ENCODE results near the gene POLA2. TPM values are rescaled to one million over a fixed set of nuclear protein-coding genes. Genes with fewer than 3 reads are reported as not detected.
"Not testable (repeated sequence)": the region's sequence is repeated elsewhere in the genome, so short reads cannot be mapped to it uniquely, and the experiment has no call there.

The POLA2 gene
- total RNA-seq, 1 donor from 2014 or later, result 27.4 TPM

DNA sequence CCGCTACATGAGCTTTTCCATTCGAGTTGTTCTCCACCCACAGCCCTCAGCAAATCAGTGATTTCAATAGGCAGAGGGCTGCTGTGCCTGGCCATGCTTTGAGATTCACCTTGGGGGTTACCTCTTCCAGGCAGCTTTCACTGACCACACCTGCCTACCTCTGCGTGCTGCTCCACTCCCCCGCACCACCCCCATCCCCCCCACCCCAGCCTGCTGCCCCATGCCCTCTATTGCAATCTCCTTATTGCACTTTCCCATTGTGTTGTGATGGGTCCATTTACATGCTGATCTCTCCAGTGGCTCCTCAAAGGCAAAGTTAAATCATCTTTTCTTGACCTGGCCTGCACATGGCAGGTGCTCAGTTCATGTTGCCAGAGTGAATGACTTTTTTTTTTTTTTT lies 18.0 kb upstream of the POLA2 start:
- DNase-seq (ENCODE audit: low spot score, unreplicated experiment), result no peak
- Mint-ChIP-seq H3K4me3 (ENCODE audit: low read depth) (no peak overlapping the region), H3K27ac (peak overlapping the region; percentile 73), H3K4me1 (ENCODE audit: low read depth) (peaks cover 8% of the 10 kb centered on the region), H3K9me3 (ENCODE audit: low read depth) (peaks cover 3% of the 10 kb centered on the region), H3K36me3 (ENCODE audit: insufficient read depth) (peaks cover 4% of the 10 kb centered on the region), H3K27me3 (no peaks in the 10 kb centered on the region)
- TF ChIP-seq CTCF (IDR thresholded peaks at IDR 0.05; ENCODE audit: unreplicated experiment), result no peak

GRCh38 chr11:65245046-65245445 lies 16.7 kb upstream of the POLA2 start:
- not testable (repeated sequence) for H3K4me3 Mint-ChIP-seq (ENCODE audit: low read depth); DNase-seq (ENCODE audit: low spot score, unreplicated experiment)

GRCh38 chr11:65246506-65246905 lies 15.3 kb upstream of the POLA2 start:
- TF ChIP-seq CTCF (IDR thresholded peaks at IDR 0.05; ENCODE audit: unreplicated experiment), result no peak
- H3K36me3 Mint-ChIP-seq (ENCODE audit: insufficient read depth), result peaks cover 4% of the 10 kb centered on the region
- peaks cover 3% of the 10 kb centered on the region for H3K9me3 Mint-ChIP-seq (ENCODE audit: low read depth)
- H3K27me3 Mint-ChIP-seq, result no peaks in the 10 kb centered on the region
- peak overlapping the region; percentile 20 for H3K27ac Mint-ChIP-seq
- H3K4me1 Mint-ChIP-seq (ENCODE audit: low read depth), result peaks cover 8% of the 10 kb centered on the region
- no peak for DNase-seq (ENCODE audit: low spot score, unreplicated experiment)
- H3K4me3 Mint-ChIP-seq (ENCODE audit: low read depth), result no peak overlapping the region

More at GRCh38 chr11:65245046-65245445, 16.7 kb upstream of the POLA2 start:
- not testable (repeated sequence) for H3K27me3 Mint-ChIP-seq; H3K36me3 Mint-ChIP-seq (ENCODE audit: insufficient read depth); H3K27ac Mint-ChIP-seq; H3K4me1 Mint-ChIP-seq (ENCODE audit: low read depth); H3K9me3 Mint-ChIP-seq (ENCODE audit: low read depth)

DNA sequence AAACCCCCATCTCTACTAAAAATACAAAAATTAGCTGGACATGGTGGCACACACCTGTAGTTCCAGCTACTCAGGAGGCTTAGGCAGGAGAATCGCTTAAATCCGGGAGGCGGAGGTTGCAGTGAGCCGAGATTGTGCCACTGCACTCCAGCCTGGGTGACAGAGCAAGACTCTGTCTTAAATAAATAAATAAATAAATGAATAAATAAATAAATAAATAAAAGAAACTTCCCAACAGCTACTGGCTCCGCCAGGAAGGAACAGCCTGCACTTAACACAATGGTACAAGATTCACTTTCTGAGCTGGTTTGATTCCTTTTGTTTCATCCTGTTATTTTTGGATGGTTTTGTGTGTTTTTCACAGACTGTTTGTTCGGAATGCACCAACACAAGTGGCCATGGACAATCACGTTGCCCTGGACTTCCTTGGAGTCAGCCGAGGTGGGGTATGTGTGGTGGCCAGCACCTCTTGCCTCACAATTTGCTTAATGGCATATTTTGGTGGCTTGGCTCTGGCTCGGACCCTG lies 13.5 kb upstream of the POLA2 start:
- not testable (repeated sequence) for H3K4me1 Mint-ChIP-seq (ENCODE audit: low read depth); H3K9me3 Mint-ChIP-seq (ENCODE audit: low read depth); DNase-seq (ENCODE audit: low spot score, unreplicated experiment); H3K36me3 Mint-ChIP-seq (ENCODE audit: insufficient read depth); H3K4me3 Mint-ChIP-seq (ENCODE audit: low read depth); H3K27me3 Mint-ChIP-seq; H3K27ac Mint-ChIP-seq

GRCh38 chr11:65251476-65251875 lies 10.3 kb upstream of the POLA2 start:
- DNase-seq (ENCODE audit: low spot score, unreplicated experiment), result no peak

DNA sequence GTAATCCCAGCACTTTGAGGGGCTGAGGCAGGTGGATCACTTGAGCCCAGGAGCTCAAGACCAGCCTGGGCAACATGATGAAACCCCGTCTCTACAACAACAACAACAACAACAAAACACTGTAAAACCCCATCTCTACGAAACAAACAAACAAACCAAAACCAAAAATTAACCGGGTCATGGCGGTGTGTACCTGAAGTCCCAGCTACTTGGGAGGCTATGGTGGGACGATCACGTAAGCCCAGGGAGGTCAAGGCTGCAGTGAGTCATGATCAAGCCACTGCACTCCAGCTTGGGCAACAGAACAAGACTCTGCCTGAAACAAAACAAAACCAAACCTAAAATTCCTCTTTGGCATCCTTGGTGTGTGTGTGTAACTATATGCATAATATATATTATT lies 7.0 kb upstream of the POLA2 start:
- Mint-ChIP-seq H3K27me3 (no peaks in the 10 kb centered on the region), H3K4me3 (ENCODE audit: low read depth) (no peak overlapping the region), H3K9me3 (ENCODE audit: low read depth) (no peaks in the 10 kb centered on the region), H3K4me1 (ENCODE audit: low read depth) (no peaks in the 10 kb centered on the region), H3K27ac (peak overlapping the region; percentile 23), H3K36me3 (ENCODE audit: insufficient read depth) (no peaks in the 10 kb centered on the region)
- no peak for DNase-seq (ENCODE audit: low spot score, unreplicated experiment)
- no peak for TF ChIP-seq CTCF (IDR thresholded peaks at IDR 0.05; ENCODE audit: unreplicated experiment)

More at GRCh38 chr11:65251476-65251875, 10.3 kb upstream of the POLA2 start:
- Mint-ChIP-seq H3K27me3 (no peaks in the 10 kb centered on the region), H3K27ac (no peak overlapping the region), H3K4me1 (ENCODE audit: low read depth) (peaks cover 2% of the 10 kb centered on the region), H3K36me3 (ENCODE audit: insufficient read depth) (no peaks in the 10 kb centered on the region), H3K9me3 (ENCODE audit: low read depth) (no peaks in the 10 kb centered on the region), H3K4me3 (ENCODE audit: low read depth) (no peak overlapping the region)
- no peak for TF ChIP-seq CTCF (IDR thresholded peaks at IDR 0.05; ENCODE audit: unreplicated experiment)

Measured in progenitor cell of endocrine pancreas (in vitro differentiated cells).